ENCODE data around the gene SECTM1.

- TF ChIP-seq CTCF (IDR thresholded peaks at IDR 0.05) (no peak), EZH2phosphoT487 (IDR thresholded peaks at IDR 0.05) (no peak)
These were observed 28.5 kb upstream of the SECTM1 start for GRCh38 chr17:82361885-82362633.

Data from neural progenitor cell (in vitro differentiated cells).